Right lobe of liver (tissue), 4 donors: ENCODE measurements around the gene IREB2.

Experiments used
- POLR2A ChIP-seq: fragments of 450-650 bp; IDR thresholded peaks from one replicate; pipeline ENCODE4 v1.6.1; 2017; ENCODE audit warnings: antibody characterized with exemption, mild to moderate bottlenecking
- TF ChIP-seq, protein P1 (sequence below), 4 donors: fragments of 200-600 bp in 3 of 4; fragments of 450-650 bp in 1 of 4; IDR thresholded peaks; one replicate each; pipeline versions ENCODE4 v1.5.1 to v1.8.0; 2016 to 2022; ENCODE audit warnings: antibody characterized with exemption in 4 of 4, mild to moderate bottlenecking in 2 of 4
- donor health status: DM: no; HTN: no; CAD: no.
- donor health status: DM: no; HTN: no; CAD: no.
- donor health status: DM: no; HTN: yes; CAD: no.

DNA sequence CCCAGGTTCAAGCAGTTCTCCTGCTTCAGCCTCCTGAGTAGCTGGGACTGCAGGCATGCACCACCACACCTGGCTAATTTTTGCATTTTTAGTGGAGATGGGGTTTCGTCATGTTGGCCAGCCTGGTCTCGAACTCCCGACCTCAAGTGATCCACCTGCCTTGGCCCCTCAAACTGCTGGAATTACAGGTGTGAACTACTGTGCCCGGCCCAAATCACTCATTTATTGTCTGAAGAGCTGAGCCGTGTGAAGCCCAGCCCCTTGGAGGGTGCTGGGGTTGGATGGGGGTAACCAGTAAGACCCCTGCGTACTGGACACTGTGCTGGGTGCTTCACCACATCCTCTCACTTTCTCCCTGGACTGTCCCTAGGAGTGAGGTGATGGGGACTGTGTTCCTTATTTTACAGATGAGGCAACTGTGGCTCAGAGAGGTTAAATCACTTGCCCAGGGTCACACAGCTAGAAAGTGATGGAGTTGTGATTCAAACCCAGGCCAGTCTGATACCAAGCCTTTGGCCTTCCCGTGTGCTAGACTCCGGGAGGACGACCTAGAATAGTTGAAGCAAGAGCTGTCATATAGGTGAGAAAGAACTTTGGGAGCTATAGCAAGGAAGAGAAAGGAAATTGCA lies 41.7 kb upstream of the IREB2 start:
- TF ChIP-seq, protein P1, sequence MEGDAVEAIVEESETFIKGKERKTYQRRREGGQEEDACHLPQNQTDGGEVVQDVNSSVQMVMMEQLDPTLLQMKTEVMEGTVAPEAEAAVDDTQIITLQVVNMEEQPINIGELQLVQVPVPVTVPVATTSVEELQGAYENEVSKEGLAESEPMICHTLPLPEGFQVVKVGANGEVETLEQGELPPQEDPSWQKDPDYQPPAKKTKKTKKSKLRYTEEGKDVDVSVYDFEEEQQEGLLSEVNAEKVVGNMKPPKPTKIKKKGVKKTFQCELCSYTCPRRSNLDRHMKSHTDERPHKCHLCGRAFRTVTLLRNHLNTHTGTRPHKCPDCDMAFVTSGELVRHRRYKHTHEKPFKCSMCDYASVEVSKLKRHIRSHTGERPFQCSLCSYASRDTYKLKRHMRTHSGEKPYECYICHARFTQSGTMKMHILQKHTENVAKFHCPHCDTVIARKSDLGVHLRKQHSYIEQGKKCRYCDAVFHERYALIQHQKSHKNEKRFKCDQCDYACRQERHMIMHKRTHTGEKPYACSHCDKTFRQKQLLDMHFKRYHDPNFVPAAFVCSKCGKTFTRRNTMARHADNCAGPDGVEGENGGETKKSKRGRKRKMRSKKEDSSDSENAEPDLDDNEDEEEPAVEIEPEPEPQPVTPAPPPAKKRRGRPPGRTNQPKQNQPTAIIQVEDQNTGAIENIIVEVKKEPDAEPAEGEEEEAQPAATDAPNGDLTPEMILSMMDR (IDR thresholded peaks at IDR 0.05) = no peak
- TF ChIP-seq POLR2A = no peak
